ENCODE results near the gene ILK. TPM values are rescaled to one million over a fixed set of nuclear protein-coding genes. Genes with fewer than 3 reads are reported as not detected.
A peak's percentile ranks its signal among the peaks of the same experiment; 100 is the strongest.

Gene ILK
- total and polyA plus RNA-seq, 10 of the 15 experiments (the other 5 are each of a cell fraction or from before 2014, with no cell fraction given): 51.8 to 163 (median 92.0) TPM

- TF ChIP-seq RB1 (IDR thresholded peaks at IDR 0.05; ENCODE audit: borderline replicate concordance): peak; percentile 55; the same call in 1 of the 2 replicates
- TF ChIP-seq NBN (IDR thresholded peaks at IDR 0.05): no peak
- 0 out of 2 replicates have a peak, but pooled peaks have one; percentile 31 for TF ChIP-seq MEF2A (IDR thresholded peaks at IDR 0.05; ENCODE audit: insufficient read depth, low read depth, low read length)
- no peak for TF ChIP-seq HDAC6 (IDR thresholded peaks at IDR 0.05; ENCODE audit: unreplicated experiment)
- peak; percentile 85; the same call in 2 of the 3 replicates for TF ChIP-seq POU2F2 (IDR thresholded peaks at IDR 0.05; ENCODE audit: borderline replicate concordance, low read depth, low read length)
- peak; percentile 2; the same call in 1 of the 2 replicates for TF ChIP-seq STAT1 (conservative IDR thresholded peaks at IDR 0.05)
- no peak for TF ChIP-seq MEF2B (IDR thresholded peaks at IDR 0.05; ENCODE audit: partially characterized antibody, poor library complexity, severe bottlenecking)
- peak; percentile 91 for TF ChIP-seq TAF1 (IDR thresholded peaks at IDR 0.05; ENCODE audit: borderline replicate concordance, low read depth, low read length)
- 0 out of 2 replicates have a peak, but pooled peaks have one; percentile 16 for TF ChIP-seq ESRRA (IDR thresholded peaks at IDR 0.05; ENCODE audit: low read length)
- peak; percentile 74 for TF ChIP-seq RELA (IDR thresholded peaks at IDR 0.05; ENCODE audit: borderline replicate concordance, partially characterized antibody)
- TF ChIP-seq YBX1 (IDR thresholded peaks at IDR 0.05): no peak
- TF ChIP-seq MLLT1 (IDR thresholded peaks at IDR 0.05): 0 out of 2 replicates have a peak, but pooled peaks have one; percentile 51
- TF ChIP-seq SIX5 (IDR thresholded peaks at IDR 0.05; ENCODE audit: low read depth, low read length, severe bottlenecking): no peak
- no peak for TF ChIP-seq MYB (IDR thresholded peaks at IDR 0.05; ENCODE audit: borderline replicate concordance, low read depth, low read length)
Observed at GRCh38 chr11:6603287-6604080, at the start of gene ILK, which contains the start of gene RRP8 (continued).

Measured in GM12878 (cell line).